GM18508 (cell line): ENCODE results near the gene UBLCP1.
"Not testable (repeated sequence)": the region's sequence is repeated elsewhere in the genome, so short reads cannot be mapped to it uniquely, and the experiment has no call there.

Source experiments
- ATAC-seq: cut with Tn5 transposase; IDR thresholded peaks from one replicate; pipeline ENCODE4 v1.9.1; 2021; ENCODE audit warnings: moderate number of reproducible peaks; ENCODE audit not compliant: insufficient read depth, unreplicated experiment

The UBLCP1 gene, protein sequence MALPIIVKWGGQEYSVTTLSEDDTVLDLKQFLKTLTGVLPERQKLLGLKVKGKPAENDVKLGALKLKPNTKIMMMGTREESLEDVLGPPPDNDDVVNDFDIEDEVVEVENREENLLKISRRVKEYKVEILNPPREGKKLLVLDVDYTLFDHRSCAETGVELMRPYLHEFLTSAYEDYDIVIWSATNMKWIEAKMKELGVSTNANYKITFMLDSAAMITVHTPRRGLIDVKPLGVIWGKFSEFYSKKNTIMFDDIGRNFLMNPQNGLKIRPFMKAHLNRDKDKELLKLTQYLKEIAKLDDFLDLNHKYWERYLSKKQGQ

DNA sequence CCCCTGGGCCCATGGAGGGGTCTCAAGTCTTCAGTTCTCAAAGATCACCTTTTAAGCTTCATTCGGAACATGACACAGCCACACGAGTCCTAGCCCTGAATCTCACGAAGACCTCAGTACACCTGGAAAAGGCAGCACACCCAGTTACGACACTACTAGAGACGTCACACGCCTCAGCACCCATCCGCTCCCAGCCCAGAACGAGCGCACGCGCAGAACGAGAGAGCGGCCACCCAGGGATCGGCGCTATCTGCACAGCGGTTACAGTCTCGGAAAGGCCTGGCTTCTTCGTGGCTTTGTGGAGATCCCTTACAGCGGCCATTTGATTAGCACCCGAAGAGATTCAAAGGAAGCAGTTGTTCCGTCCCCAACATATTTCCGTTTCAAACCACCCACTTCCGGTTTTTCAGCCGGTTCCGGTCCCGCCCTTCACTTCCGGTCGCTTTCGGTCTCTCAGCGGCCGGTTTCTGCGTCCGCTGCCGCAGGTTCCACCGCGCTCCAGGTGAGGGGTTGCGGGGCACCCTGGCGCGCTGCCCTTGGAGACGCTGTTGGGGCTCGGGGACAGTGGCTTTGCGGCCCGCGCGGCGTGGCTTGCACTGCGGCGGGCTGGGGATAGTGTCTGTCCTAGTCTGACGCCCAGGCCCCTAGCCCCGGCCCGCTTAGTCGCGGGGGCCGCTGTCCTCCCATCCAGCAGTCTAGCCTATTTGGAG is at the start of gene UBLCP1:
Gene UBLCP1, plus strand, starts transcription at position 432 of the 710 bp plus-strand sequence. CDS start 5,626 bp downstream, outside the sequence.
- ATAC-seq: peak; percentile 66

DNA sequence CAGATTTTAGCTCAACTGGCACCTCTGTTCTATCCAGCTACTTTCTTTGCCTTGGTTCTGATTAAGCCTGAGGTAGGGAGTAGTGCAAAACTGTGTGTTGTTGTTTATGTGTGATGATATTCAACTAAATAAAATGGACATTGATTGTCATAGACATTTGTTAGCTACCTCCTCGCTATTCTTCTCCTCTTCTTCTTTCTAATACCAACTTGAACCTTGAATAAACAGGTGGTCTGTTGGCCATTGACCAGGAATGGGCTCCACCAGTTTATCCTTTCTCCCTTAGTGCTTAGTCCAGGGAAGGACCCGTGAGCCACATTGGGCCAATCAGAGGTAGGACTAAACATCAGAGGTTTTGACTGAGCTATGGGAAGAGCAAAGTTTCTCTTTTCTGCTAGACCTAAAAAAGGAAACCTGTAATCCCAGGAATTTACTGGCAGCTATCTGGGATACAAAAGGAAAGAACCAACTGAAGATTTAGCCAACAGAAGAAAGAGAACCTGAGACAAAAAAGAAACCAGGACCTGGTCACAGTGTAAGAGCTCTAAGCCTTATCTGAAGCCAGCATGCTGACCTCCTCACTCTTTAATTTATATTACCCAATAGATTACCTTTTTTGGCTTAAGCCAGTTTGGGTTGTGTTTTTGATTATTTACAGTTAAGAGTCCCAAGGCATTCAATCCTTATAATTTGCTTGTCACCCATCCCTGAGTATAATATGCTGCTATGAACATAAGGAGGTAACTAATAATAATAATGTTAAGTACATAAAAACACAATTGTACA is 48.4 kb upstream of the UBLCP1 start:
- no peak for ATAC-seq

DNA sequence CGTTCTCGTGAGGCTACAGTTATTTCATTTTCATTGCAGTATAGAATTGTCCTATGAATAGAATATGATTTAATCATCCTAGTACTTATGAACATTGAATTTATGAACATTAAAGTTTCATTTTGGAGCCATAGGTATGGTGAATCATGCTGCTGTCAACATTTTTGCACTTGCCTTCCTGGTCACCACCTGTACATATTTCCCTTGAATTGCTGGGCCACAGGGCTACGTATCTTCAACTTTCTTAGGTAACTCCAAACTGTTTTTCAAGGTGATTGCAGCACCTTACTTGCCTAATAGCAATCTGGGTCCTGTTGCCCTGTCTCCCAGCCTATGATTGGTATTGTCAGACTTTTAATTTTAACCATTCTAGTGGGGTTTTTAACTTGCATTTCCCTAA is 47.2 kb upstream of the UBLCP1 start:
- no peak for ATAC-seq

DNA sequence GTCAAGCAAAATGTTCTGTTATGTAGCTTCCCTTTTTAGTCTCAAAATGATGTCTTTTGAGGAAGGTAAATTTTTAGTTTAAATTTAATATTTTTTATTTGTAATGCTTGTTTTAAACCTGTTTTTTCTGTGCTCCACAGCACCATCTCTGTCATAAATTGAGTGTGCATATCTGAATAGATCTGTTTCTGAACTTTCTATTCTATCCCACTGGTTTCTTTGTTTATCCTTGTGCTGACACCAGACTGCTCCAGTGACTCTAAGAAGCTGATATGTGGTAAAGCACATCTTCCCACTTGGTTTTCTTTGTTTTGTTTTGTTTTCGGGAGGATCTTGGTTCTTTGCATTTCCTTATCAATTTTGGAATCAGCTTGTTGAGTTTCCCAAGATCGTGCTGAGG is 46.6 kb upstream of the UBLCP1 start:
- no peak for ATAC-seq

DNA sequence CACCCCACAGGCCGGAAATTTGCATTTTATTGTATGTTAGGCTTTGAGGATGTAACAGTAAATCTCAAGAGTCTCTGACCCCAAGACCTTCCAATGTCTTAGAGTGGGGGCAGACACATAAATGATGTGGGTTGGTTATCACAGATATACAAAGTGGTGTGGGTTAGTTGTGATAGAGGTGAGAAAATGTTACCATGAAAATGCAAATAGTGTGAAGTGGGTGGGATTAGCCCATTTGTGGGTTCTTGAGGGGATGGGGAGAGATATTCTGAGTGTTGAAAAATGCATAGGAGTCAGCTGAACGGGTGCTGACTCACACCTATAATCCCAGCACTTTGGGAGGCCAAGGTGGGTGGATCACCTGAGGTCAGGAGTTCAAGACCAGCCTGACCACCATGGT is 45.9 kb upstream of the UBLCP1 start:
- ATAC-seq: no peak

DNA sequence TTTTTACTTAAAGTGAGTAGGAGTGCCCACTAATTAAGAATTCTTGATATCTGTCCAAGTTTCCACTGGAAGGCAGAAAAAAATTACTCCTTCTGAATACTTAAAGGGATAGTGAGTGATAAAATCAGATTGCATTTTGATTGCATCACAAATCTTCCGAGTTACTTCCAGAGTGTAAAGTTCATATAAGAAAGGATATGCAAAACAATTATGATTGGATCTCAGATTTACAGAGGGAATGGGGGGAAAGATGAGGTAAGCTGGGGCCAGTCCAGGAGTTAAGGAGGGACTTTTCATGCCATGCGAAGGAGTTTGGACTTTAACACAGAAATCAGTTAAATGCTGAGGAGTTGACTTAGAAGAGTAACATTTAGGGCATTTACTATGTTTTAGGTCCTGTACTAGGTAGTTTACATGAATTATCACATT is 44.5 kb upstream of the UBLCP1 start:
- ATAC-seq: no peak

DNA sequence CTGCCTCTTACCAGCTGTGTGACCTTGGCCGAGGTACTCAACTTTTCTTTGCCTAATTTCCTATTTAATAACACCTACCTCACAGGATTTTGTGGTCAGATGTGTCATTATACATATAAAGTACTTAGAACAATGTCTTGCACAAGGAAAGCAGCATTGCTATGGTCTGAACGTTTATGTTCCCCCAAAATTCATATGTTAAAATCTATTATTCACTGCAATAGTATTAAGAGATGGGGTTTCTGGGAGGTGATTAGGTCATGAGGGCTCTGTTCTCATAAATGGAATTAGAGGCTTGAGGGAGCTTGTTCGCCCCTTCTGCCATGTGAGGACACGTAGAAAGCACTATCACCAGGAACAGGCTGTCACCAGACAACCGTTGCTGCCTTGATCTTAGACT is 42.9 kb upstream of the UBLCP1 start:
- ATAC-seq: no peak

DNA sequence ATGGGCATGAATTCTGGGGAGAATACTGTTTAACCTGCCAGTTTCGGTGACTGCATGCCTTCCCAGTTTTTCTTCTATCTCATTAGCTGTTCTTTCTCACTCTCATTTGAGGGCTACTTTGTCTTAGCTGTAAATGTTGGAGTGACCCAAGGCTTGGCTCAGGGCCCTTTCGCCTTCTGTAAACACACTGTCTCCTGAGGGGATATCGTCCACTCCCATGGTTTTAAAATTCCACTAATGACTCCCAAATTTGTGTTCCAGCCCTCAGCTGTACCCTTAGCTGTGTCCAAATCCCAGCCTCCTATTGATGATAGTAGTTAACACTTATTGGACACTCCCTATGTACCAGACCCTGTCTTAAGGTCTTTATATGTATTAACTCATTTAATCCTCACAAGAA is 39.6 kb upstream of the UBLCP1 start:
- no peak for ATAC-seq

DNA sequence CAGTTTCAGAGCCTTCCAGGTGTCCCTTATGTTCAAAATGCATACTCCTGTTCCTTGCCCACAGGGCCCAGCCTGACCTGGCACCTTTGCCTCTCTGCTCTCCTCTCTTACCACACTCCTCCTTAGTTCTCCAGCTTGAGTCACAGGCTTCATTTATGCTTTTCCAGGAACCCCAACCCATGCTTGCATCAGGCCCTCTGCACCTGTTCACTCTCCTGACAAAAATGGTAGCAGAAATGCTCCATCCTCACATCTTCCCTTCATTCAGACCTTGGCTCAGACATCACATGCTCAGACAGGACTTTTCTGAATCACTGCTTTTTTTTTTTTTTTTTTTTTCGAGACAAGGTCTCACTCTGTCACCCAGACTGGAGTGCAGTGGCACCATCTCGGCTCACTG is 38.6 kb upstream of the UBLCP1 start:
- ATAC-seq: no peak

DNA sequence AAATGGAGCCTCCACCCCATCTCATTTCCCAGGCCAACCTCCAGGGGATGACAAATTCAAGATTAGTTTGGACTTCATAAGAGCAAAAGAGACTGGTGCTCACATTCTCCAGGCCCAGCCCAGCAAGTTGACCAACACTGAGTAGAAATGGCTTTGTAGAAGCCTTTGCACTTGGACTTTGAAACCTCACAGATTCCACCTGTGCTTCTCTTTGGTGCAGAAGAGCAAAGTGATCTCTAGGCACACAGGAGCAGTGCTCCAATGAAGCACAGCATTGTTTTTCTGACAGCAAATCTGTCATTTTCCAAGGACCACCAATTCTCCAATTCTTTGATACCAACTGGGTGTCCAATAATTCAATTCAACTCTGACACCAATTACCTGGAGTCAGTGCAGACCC is 36.6 kb upstream of the UBLCP1 start:
- no peak for ATAC-seq

DNA sequence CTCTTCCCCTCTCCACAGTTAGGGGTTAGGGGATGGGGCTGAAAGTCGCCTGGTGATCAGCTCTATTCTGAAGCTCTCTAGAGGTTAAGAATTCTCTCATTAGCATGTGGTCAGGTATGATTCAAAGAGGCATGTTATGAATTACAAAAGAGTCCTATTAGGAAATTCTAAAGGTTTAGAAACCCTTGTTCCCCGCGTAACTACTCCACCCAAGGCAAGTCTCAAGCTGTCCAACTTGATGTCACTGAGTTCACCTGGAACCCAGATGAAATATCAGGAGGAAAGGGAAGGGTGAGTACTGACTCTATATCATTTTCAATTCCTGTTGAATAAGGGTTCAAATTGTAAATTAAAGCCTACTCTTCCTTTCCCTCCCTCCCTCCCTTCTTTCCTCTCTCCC is 35.6 kb upstream of the UBLCP1 start:
- ATAC-seq: no peak

DNA sequence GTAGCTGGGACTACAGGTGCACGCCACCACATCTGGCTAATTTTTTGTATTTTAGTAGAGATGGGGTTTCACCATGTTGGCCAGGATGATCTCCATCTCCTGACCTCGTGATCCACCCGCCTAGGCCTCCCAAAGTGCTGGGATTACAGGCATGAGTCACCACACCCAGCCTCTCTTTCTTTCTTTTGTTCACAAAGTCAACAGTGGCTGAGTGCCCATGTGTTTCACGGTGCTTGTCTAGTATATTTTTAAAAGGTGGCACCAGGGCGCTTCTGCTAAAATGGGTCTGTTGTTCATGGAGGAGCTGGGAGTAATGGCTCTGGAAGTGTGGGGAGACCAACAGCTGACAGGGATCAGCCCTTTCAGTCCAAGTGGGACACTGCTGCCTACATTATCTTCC is 35.0 kb upstream of the UBLCP1 start:
- not testable (repeated sequence) for ATAC-seq

DNA sequence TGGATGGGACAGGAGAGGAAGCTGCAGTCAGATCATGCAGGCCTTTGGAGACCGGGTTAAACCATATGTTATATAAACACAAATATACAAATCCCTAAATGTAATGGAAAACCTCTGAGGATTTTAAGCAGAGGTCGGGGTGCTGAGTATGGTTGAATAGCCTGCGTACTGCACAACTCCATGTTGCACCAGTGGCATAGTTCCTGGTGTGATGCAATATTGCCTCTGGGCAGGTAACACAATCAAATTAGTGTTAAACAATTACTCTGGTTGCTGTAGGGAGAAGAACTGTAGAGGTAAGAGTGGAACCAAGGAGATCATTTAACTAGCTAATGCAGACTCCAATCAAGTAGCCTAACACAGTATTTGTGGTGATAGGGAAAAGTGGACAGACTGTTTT is 32.4 kb upstream of the UBLCP1 start:
- no peak for ATAC-seq

DNA sequence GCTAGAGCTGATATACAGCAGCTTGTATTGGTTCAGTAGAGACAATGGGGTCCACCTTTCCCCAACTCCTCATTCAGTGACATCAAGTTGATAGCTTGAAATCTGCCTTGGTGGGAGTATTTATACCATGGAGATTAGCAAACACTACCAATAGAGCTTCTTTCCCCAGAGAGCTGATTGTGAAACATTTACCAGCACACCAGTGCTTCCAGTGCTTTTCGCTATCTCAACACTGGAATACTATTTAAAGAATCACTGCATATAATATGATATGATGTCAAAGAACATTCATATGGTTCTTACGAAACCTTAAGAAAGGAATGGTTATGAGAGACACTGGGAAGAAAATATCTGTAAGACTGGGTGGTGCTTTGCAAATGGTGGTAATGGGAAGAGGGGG is 31.9 kb upstream of the UBLCP1 start:
- ATAC-seq: no peak

DNA sequence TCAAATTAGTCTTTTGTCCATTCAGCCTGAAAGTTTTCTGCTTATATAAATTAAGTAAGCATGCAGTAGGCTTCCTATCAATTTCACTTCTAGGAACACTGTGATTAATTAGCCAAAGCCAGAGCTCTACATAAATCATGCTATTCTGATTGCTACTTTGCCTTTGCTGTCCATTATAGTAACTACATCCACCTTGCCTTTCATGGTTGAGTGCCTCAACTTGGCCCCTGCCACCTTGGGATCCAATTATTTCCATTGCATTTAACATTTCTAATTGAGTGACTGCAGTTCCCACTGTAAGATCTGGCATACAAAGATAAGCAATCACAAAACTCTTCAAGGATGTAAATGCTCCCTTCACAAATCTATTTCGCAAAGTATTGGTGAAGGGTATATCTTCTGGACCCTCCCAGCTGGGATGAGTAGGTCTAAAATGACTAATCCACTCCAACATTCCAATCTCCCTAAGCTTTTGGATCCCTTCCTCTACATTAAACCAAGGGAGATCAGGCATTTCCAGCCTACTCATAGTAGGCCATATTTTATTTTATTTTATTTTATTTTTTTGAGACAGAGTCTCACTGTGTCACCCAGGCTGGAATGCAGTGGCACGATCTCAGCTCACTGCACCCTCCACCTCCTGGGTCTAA is 27.1 kb upstream of the UBLCP1 start:
- not testable (repeated sequence) for ATAC-seq

DNA sequence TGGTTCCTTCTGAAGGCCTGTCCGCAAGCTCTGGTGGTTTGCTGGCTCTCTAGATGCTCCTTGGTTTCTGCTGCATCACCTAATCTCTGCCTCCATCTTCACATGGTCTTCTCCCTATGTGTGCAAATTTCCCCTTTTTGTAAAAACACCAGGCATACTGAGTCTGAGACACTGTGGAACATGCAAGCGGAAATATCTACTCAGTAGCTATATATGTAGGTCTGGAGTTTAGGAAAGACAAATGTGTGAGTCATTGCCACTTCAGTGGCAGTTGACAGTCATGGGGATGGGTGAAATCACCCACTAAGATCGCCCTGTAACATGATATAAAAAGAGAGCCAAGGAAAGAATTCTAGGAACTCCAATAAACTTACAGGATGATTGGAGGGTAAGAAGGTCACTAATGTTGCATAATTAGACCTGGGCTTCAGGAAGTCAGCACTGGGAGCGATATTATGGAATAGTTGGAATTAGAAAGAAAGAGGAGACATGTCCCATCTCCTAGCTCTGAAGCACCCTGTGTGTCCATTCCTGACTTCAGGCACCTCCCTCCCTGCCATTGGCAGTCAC is 22.7 kb upstream of the UBLCP1 start:
- no peak for ATAC-seq

DNA sequence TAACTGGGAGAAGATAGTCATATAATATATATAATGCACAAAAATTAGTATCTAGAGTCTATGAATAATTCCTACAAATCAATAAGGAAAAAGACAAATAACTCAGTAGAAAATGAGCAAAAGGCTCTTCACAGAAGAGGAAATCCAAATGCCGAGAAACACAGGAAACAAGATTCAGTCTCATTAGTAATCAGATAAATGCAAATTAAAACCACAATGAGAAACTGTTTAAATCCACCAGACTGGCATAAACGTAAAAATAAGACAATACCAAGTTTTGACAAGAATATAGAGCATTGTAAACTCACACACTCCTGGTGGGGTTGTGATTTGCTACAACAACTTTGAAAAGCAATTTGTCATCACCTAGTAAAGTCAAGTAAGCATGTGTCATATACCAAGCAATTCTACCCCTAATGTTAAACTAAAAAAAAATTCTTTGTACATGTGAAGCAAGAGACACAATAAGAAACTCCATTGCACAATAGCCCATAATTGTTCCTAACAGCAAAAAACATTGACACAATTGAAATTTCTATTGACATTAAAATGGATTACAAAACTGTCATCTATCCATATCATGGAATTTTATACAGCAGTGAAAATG is 21.0 kb upstream of the UBLCP1 start:
- no peak for ATAC-seq

DNA sequence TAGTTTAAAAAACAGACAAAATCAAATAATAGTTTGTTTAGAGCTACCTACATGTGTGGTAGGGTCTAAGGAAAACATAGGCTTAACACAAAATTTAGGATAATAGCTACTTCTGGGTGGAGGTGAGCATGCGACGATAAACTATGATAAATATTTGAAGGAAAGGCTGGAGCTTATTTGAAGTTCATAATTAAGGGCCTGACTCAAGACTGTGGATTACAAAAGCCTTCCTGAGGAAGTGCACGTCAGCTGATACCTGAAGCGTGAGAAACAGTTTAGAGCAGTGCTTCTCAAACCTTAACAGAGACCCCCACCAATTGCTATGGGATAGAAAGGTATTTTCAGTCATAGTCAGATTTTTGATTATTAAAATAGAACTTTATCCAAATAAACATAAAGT is 20.4 kb upstream of the UBLCP1 start:
- ATAC-seq: no peak

DNA sequence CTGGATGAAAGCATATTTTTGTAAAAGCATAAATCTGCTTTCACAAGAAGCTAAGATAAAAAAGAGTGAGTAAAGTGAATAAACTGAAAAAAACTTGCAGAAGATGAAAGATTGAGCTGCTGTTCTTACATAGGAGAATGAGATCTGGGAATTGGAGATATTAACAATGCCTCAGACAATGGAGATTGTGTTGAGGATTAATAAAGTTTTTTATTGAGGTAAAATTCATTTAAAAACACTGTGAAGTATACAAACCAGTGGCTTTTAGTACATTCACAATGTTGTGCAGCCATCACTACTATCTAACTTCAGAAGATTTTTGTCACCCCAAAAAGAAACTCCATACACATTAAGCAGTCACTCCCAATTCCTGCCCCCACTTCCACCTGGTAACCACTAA is 19.7 kb upstream of the UBLCP1 start:
- ATAC-seq: no peak

DNA sequence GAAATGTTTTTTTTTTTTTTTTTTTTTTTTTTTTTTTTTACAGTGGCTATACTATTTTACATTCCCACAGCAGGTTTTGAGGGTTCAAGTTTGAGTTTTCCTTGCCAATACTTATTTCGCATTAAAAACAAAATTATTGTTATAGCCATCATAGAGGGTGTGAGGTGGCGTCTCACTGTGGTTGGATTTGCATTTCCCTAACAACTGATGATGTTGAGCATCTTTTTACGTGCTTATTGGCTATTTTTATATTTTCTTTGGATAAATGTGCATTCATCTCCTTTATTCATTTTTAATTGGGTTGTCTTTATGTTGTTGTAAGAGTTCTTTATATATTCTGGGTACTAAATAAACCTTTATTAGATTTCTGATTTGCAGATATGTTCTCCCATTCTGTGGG is 18.9 kb upstream of the UBLCP1 start:
- no peak for ATAC-seq
